K562 (cell line): ENCODE measurements around the gene ATXN1L. TPM values are rescaled to one million over a fixed set of nuclear protein-coding genes. Genes with fewer than 3 reads are reported as not detected.

Experiments
- ASH1L ChIP-seq: fragments of 450-650 bp; IDR thresholded peaks from 2 replicates; pipeline ENCODE4 v1.6.1; 2018; ENCODE audit warnings: borderline replicate concordance, mild to moderate bottlenecking, low read depth; ENCODE audit not compliant: partially characterized antibody
- ATF1 ChIP-seq, 2 experiments: fragments of 450-650 bp in 1 of 2; IDR thresholded peaks; 2 replicates each; pipeline ENCODE4 v1.6.1; 2016; ENCODE audit warnings: missing compliant biosample characterization in 1 of 2, missing genetic modification characterization in 1 of 2
- CHD2 ChIP-seq: IDR thresholded peaks from 2 replicates; pipeline ENCODE4 v1.6.1; 2011; ENCODE audit warnings: low read depth, low read length
- E2F6 ChIP-seq, 2 experiments: IDR thresholded peaks; 2 replicates each; pipeline ENCODE4 v1.6.1; 2011; ENCODE audit warnings: borderline replicate concordance in 1 of 2, control low read depth in 1 of 2, low read depth in 1 of 2, low read length in 1 of 2, mild to moderate bottlenecking in 1 of 2, mixed read lengths in 1 of 2, moderate library complexity in 1 of 2; ENCODE audit not compliant: insufficient read depth in 1 of 2, insufficient read length in 1 of 2, poor library complexity in 1 of 2, severe bottlenecking in 1 of 2; ENCODE audit errors: extremely low read depth in 1 of 2
- GATAD2A ChIP-seq: fragments of 450-650 bp; IDR thresholded peaks from 2 replicates; pipeline ENCODE4 v1.6.1; 2017
- HSF4 ChIP-seq: fragments of 250-450 bp; sonication (Bioruptor Pico); IDR thresholded peaks from 2 replicates; pipeline ENCODE4 v2.1.2; 2022; ENCODE audit warnings: mild to moderate bottlenecking, moderate library complexity, borderline replicate concordance
- KDM1A ChIP-seq, 2 experiments: fragments of 450-650 bp; IDR thresholded peaks; 2 replicates each; pipeline ENCODE4 v1.6.1; 2016; ENCODE audit warnings: mild to moderate bottlenecking in 2 of 2
- NBN ChIP-seq: fragments of 450-650 bp; IDR thresholded peaks from 2 replicates; pipeline ENCODE4 v1.6.1; 2016; ENCODE audit warnings: low read depth, mild to moderate bottlenecking
- NCOA4 ChIP-seq: fragments of 450-650 bp; IDR thresholded peaks from 2 replicates; pipeline ENCODE4 v1.6.1; 2018; ENCODE audit warnings: mild to moderate bottlenecking; ENCODE audit not compliant: partially characterized antibody
- PHF20 ChIP-seq: fragments of 450-650 bp; IDR thresholded peaks from 2 replicates; pipeline ENCODE4 v1.6.1; 2018; ENCODE audit not compliant: partially characterized antibody
- POLR2AphosphoS5 ChIP-seq: IDR thresholded peaks from 2 replicates; pipeline ENCODE4 v1.6.1; 2011; ENCODE audit warnings: mild to moderate bottlenecking, low read depth, low read length, moderate library complexity; ENCODE audit not compliant: control insufficient read depth, insufficient read depth
- RBFOX2 ChIP-seq: fragments of 200-400 bp; formaldehyde crosslinking; IDR thresholded peaks from 2 replicates; pipeline ENCODE4 v1.6.1; 2017; ENCODE audit warnings: low read depth, mild to moderate bottlenecking, low read length, moderate library complexity
- RBM39 ChIP-seq: fragments of 200-400 bp; formaldehyde crosslinking; optimal IDR thresholded peaks from 2 replicates; pipeline ENCODE3; 2018; ENCODE audit warnings: low read depth, low read length
- SMAD4 ChIP-seq: fragments of 250-450 bp; sonication (Bioruptor Pico); conservative IDR thresholded peaks from 2 replicates; pipeline ENCODE4 v1.8.0; 2021; ENCODE audit warnings: inconsistent platforms, mild to moderate bottlenecking, moderate library complexity
- TAF7 ChIP-seq: fragments of 450-650 bp; IDR thresholded peaks from 2 replicates; pipeline ENCODE4 v1.6.1; 2016; ENCODE audit warnings: missing genetic modification characterization, missing compliant biosample characterization
- TCF3 ChIP-seq: sonication (generic); formaldehyde crosslinking; IDR thresholded peaks from 2 replicates; pipeline ENCODE4 v1.4.0; 2020; ENCODE audit warnings: mild to moderate bottlenecking, missing genetic modification reagents
- ZNF239 ChIP-seq: fragments of 250-450 bp; sonication (Bioruptor Pico); IDR thresholded peaks from 2 replicates; pipeline ENCODE4 v1.4.0; 2020; ENCODE audit warnings: mild to moderate bottlenecking
- ZNF764 ChIP-seq: fragments of 250-450 bp; sonication (Bioruptor Pico); IDR thresholded peaks from 2 replicates; pipeline ENCODE4 v1.4.0; 2020; ENCODE audit warnings: low read depth, mild to moderate bottlenecking, moderate library complexity
- polyA plus RNA-seq, 8 experiments: library from polyadenylated mRNA; depleted of rRNA in 4 of 8; stranded (reverse) in 5 of 8; unstranded in 3 of 8; fragments of >200 nt; fragmentation: Nextera tagmentation in 2 of 8; fragmentation: Illumina TruSeq in 1 of 8; extraction: Ambion mirVana in 2 of 8; extraction: Trizol in 1 of 8; gene quantifications; 2 replicates each; pipeline versions ENCODE4 v1.2.1 to v1.2.3, GENCODE V29; 2011 to 2014; ENCODE audit warnings: inconsistent platforms in 1 of 8, missing spikeins in 1 of 8
- total RNA-seq, 7 experiments: library from RNA; depleted of rRNA in 6 of 7; stranded (reverse); fragments of >200 nt in 6 of 7; fragmentation: Illumina TruSeq in 2 of 7; extraction: Trizol in 2 of 7; gene quantifications; 2 replicates each; pipeline versions ENCODE4 v1.2.1 to v1.2.3, GENCODE V29; 2011 to 2021; ENCODE audit warnings: low replicate concordance in 1 of 7
- TF ChIP-seq, protein P1 (sequence below): fragments of 200-400 bp; formaldehyde crosslinking; IDR thresholded peaks from 2 replicates; pipeline ENCODE4 v1.6.1; 2017; ENCODE audit warnings: mild to moderate bottlenecking, low read depth, low read length, moderate library complexity

Gene ATXN1L
- total and polyA plus RNA-seq, 9 of the 15 experiments (the other 6 are each of a cell fraction or from before 2014, with no cell fraction given) = 1.4 to 11.3 (median 9.3) TPM

- TF ChIP-seq RBFOX2 = peak; percentile 99
- TF ChIP-seq SMAD4 = peak; percentile 52; the same call in 1 of the 2 replicates
- peak in 1 of 2 experiments; percentile 58; a peak in 2 of 4 replicates for TF ChIP-seq KDM1A (IDR thresholded peaks at IDR 0.05)
- no peak for TF ChIP-seq NCOA4
- peak; percentile 94 for TF ChIP-seq ATF1 (CRISPR knock-in tag; IDR thresholded peaks at IDR 0.05)
- peak; percentile 100 for TF ChIP-seq ATF1 (tag; IDR thresholded peaks at IDR 0.05)
- TF ChIP-seq, protein P1, sequence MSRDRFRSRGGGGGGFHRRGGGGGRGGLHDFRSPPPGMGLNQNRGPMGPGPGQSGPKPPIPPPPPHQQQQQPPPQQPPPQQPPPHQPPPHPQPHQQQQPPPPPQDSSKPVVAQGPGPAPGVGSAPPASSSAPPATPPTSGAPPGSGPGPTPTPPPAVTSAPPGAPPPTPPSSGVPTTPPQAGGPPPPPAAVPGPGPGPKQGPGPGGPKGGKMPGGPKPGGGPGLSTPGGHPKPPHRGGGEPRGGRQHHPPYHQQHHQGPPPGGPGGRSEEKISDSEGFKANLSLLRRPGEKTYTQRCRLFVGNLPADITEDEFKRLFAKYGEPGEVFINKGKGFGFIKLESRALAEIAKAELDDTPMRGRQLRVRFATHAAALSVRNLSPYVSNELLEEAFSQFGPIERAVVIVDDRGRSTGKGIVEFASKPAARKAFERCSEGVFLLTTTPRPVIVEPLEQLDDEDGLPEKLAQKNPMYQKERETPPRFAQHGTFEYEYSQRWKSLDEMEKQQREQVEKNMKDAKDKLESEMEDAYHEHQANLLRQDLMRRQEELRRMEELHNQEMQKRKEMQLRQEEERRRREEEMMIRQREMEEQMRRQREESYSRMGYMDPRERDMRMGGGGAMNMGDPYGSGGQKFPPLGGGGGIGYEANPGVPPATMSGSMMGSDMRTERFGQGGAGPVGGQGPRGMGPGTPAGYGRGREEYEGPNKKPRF = no peak
- TF ChIP-seq PHF20 = peak; percentile 100
- peak; percentile 72 for TF ChIP-seq POLR2AphosphoS5
- TF ChIP-seq E2F6 (IDR thresholded peaks at IDR 0.05; ENCODE audit: borderline replicate concordance in 1 of 2, extremely low read depth in 1 of 2, insufficient read depth in 1 of 2, insufficient read length in 1 of 2, low read depth in 1 of 2, low read length in 1 of 2, poor library complexity in 1 of 2, severe bottlenecking in 1 of 2) = peak in 1 of 2 experiments; percentile 21
- no peak for TF ChIP-seq GATAD2A
- peak; percentile 90 for TF ChIP-seq CHD2
- TF ChIP-seq TAF7 (tag) = peak; percentile 98
- TF ChIP-seq HSF4 (CRISPR knock-in tag) = no peak
- TF ChIP-seq ZNF764 (CRISPR knock-in tag) = no peak
- peak; percentile 30; the same call in 1 of the 2 replicates for TF ChIP-seq TCF3 (CRISPR knock-in tag)
- 0 out of 2 replicates have a peak, but pooled peaks have one; percentile 28 for TF ChIP-seq ZNF239 (CRISPR knock-in tag)
- no peak for TF ChIP-seq RBM39
- TF ChIP-seq NBN = peak; percentile 98
- TF ChIP-seq ASH1L = peak; percentile 74
Measured at GRCh38 chr16:71808593-71809459, 37.0 kb upstream of the ATXN1L start, which contains the start of gene AP1G1 (continued).
